Ectodermal cell (in vitro differentiated cells): ENCODE results near the gene CHSY1.
"Not testable (repeated sequence)": the region's sequence is repeated elsewhere in the genome, so short reads cannot be mapped to it uniquely, and the experiment has no call there.

Source experiments
- H3K27ac ChIP-seq: 2 replicates; pipeline ENCODE4 v1.7.0; 2013; ENCODE audit warnings: mild to moderate bottlenecking, low read depth, low read length; ENCODE audit not compliant: insufficient read depth, poor library complexity, severe bottlenecking
- H3K27me3 ChIP-seq: 2 replicates; pipeline ENCODE4 v1.7.0; 2013; ENCODE audit warnings: mild to moderate bottlenecking, low read length; ENCODE audit not compliant: insufficient read depth, control insufficient read depth, poor library complexity, severe bottlenecking
- H3K36me3 ChIP-seq: one replicate; pipeline ENCODE4 v1.7.0; 2013; ENCODE audit warnings: low read length; ENCODE audit not compliant: control insufficient read depth, insufficient read depth
- H3K4me1 ChIP-seq: one replicate; pipeline ENCODE4 v1.7.0; 2013; ENCODE audit warnings: low read length; ENCODE audit not compliant: control insufficient read depth, insufficient read depth
- H3K4me3 ChIP-seq: 2 replicates; pipeline ENCODE4 v1.7.0; 2013; ENCODE audit warnings: low read depth, low read length, control low read depth; ENCODE audit not compliant: insufficient read depth
- H3K9me3 ChIP-seq: 2 replicates; pipeline ENCODE4 v1.7.0; 2013; ENCODE audit warnings: mild to moderate bottlenecking, low read length, moderate library complexity; ENCODE audit not compliant: control insufficient read depth
- WGBS, 2 experiments: methylation state at CpG; one replicate each; pipeline ENCODE4 v1.1.7; 2013; ENCODE audit warnings: missing lambda C conversion rate in 2 of 2; 5-methylcytosine and 5-hydroxymethylcytosine counted together

The CHSY1 gene

DNA sequence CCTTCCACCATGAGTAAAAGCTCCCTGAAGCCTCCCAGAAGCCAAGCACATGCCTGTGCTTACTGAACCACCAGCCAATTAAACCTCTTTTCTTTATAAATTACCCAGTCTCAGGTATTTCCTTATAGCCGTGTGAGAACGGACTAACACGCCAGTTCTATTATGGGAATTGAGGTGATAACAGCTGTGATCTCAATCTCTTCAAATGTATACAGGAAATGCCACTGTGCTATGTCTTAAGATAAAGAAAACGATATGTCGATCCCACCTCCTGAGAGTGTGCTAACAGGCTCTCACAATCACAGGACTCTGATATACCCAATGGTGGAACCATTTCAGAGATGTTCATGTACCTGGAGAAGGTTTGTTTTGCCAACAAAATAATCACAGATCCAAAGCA lies 26.2 kb downstream of the CHSY1 start:
- 95 to 99% methylated on average over 5 of the region's 5 CpGs for WGBS, 2 experiments
- Histone ChIP-seq H3K27me3 (no peaks in the 10 kb centered on the region), H3K27ac (no peak overlapping the region), H3K9me3 (no peaks in the 10 kb centered on the region), H3K4me3 (no peak overlapping the region), H3K36me3 (no peaks in the 10 kb centered on the region), H3K4me1 (no peaks in the 10 kb centered on the region)

GRCh38 chr15:101221902-101222301 lies 29.9 kb downstream of the CHSY1 start:
- 89 to 90% methylated on average over 4 of the region's 4 CpGs for WGBS, 2 experiments
- H3K4me3 ChIP-seq: no peak overlapping the region
- H3K27ac ChIP-seq: no peak overlapping the region

DNA sequence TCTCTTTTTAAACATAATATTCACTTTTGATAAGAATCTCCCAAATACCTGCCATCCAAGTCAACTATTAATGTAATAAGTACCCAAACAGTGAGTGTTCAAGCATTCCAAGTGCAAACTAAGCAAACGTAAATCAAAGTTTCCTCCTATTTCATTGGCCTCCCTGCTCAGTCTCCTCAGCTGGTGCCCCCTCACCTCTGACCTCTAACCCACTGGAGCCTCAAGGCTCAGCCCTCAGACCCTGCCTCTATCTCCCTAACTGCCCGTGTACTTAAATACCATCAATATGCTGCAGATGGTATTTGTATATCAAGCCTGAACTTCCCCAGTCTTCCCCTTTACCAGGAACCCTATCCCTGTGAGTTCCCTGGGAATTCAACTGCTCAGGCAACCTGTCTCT lies 31.8 kb downstream of the CHSY1 start:
- WGBS, 2 experiments: 87 to 96% methylated on average over 2 of the region's 2 CpGs

More at GRCh38 chr15:101221902-101222301, 29.9 kb downstream of the CHSY1 start:
- Histone ChIP-seq H3K4me1 (peaks cover 3% of the 10 kb centered on the region), H3K9me3 (no peaks in the 10 kb centered on the region), H3K27me3 (no peaks in the 10 kb centered on the region), H3K36me3 (no peaks in the 10 kb centered on the region)

DNA sequence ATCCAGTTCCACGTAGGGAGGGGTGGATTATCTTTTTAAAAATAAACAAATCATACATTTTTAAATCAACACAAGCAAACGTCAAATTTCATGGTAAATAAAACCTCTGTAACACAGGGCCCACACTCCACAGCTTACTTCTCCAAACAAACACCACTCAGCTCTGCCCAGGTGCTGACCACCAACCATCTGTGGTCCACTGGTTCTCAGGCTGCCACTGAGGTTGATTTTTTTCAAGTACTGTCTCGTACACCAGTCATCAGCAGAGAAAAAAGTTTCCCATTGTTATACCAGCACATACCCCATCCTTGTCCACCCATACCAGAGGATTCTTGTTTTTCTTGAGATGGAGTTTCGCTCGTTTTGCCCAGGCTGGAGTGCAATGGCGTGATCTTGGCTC lies 32.4 kb downstream of the CHSY1 start:
- Histone ChIP-seq H3K4me3 (no peak overlapping the region), H3K4me1 (peaks cover 3% of the 10 kb centered on the region), H3K27me3 (no peaks in the 10 kb centered on the region), H3K36me3 (no peaks in the 10 kb centered on the region), H3K9me3 (no peaks in the 10 kb centered on the region), H3K27ac (no peak overlapping the region)
- 91 to 93% methylated on average over 5 of the region's 6 CpGs for WGBS, 2 experiments

More for the DNA sequence above, 31.8 kb downstream of the CHSY1 start:
- Histone ChIP-seq H3K27ac (no peak overlapping the region), H3K27me3 (no peaks in the 10 kb centered on the region), H3K4me1 (peaks cover 3% of the 10 kb centered on the region), H3K36me3 (no peaks in the 10 kb centered on the region), H3K9me3 (no peaks in the 10 kb centered on the region), H3K4me3 (no peak overlapping the region)

GRCh38 chr15:101217446-101217845 lies 34.4 kb downstream of the CHSY1 start:
- Histone ChIP-seq H3K9me3 (no peaks in the 10 kb centered on the region), H3K27ac (no peak overlapping the region), H3K27me3 (no peaks in the 10 kb centered on the region), H3K36me3 (no peaks in the 10 kb centered on the region), H3K4me1 (peaks cover 3% of the 10 kb centered on the region), H3K4me3 (no peak overlapping the region)
- WGBS, 2 experiments: 92 to 94% methylated on average over 6 of the region's 6 CpGs

DNA sequence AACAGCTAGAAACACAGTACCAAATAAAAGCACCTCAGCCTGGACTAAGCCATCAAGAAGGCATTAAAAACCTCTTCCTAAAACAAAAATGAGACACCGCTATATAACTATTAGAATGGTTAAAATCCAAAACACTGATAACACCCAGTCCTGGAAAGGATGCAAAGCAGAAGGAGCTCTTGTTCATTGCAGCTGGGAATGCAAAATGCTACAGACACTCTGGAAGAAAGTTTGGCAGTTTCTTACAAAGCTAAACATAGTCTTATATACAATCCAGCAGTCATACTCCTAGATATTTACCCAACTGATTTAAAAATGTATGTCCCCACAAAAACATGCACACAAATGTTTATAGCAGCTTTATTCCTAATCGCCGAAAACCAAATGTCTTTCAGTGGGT lies 35.7 kb downstream of the CHSY1 start:
- Histone ChIP-seq H3K4me1 (peaks cover 3% of the 10 kb centered on the region), H3K27ac (no peak overlapping the region), H3K4me3 (no peak overlapping the region), H3K9me3 (no peaks in the 10 kb centered on the region), H3K36me3 (no peaks in the 10 kb centered on the region), H3K27me3 (no peaks in the 10 kb centered on the region)
- WGBS, 2 experiments: 86 to 96% methylated on average over 3 of the region's 3 CpGs

GRCh38 chr15:101215681-101216080 lies 36.2 kb downstream of the CHSY1 start:
- H3K4me3 ChIP-seq: no peak overlapping the region
- no peaks in the 10 kb centered on the region for H3K9me3 ChIP-seq
- H3K27me3 ChIP-seq: no peaks in the 10 kb centered on the region
- no peaks in the 10 kb centered on the region for H3K36me3 ChIP-seq
- no peak overlapping the region for H3K27ac ChIP-seq
- WGBS, 2 experiments: 94% methylated on average over 3 to 4 of the region's 4 CpGs
- H3K4me1 ChIP-seq: peaks cover 3% of the 10 kb centered on the region

- not testable (repeated sequence) for H3K27ac ChIP-seq, H3K4me3 ChIP-seq, H3K4me1 ChIP-seq, H3K9me3 ChIP-seq, H3K36me3 ChIP-seq, H3K27me3 ChIP-seq
- 93 to 95% methylated on average over 6 of the region's 6 CpGs for WGBS, 2 experiments
Measured at GRCh38 chr15:101214435-101215097, 37.3 kb downstream of the CHSY1 start.

DNA sequence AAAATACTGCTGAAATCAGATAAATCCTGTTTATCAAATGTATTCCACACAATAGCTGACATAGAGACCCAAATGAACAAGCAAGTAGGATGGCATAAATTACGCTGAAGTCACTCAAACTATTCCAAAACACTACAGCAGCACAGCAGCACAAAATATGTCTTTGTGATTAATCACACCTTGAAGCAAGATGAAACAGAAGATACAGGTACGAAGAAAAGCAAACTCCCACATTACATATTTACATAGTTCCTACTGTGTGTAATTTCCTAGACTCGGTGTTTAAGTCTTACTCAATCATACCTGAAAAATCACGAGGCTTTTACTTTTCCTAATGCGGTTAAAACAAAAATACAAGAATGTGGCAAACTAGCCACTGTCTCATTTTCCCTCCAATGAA lies 38.3 kb downstream of the CHSY1 start:
- Histone ChIP-seq H3K9me3 (no peaks in the 10 kb centered on the region), H3K27me3 (no peaks in the 10 kb centered on the region), H3K4me3 (no peak overlapping the region), H3K36me3 (no peaks in the 10 kb centered on the region), H3K4me1 (no peaks in the 10 kb centered on the region), H3K27ac (no peak overlapping the region)
- 95 to 96% methylated on average over 5 of the region's 5 CpGs for WGBS, 2 experiments

DNA sequence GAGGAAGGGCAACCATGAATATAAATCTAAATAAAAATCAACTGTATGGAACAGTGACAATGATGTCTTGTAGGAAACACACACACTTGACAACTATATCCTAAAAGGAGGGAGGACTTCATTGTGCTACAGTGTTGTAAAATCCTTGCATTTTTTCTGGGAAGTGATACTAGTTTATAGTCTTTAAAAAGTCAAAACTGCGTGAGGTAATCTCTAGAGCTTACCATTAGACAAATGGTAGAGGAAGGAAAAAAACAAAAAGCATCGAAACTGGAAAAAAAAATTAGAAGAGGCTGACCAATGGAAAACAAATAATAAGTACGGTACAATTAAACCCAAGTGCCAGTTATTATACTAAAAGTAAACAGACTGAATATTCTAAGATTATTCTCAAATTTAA lies 38.7 kb downstream of the CHSY1 start:
- no peaks in the 10 kb centered on the region for H3K9me3 ChIP-seq

DNA sequence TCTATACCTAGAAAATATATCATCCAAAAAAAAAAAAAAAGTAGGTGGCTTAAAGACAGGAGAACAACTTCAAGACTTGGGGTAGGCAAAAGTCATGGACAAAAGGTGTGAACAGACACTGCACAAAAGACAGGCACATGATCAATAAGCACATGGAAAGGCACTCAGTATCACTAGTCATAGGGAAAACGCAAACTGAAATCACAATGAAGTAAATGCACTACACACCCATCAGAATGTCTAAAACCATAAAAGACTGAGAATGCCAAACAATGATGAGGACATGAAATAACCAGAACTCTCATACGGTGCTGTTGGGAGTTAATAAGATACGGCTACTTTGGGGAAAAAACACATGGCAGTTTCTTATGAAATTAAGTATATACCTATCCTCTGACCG lies 40.0 kb downstream of the CHSY1 start:
- WGBS, 2 experiments: 76 to 78% methylated on average over 3 to 4 of the region's 4 CpGs
- no peaks in the 10 kb centered on the region for H3K4me1 ChIP-seq
- no peak overlapping the region for H3K27ac ChIP-seq
- no peaks in the 10 kb centered on the region for H3K27me3 ChIP-seq
- no peaks in the 10 kb centered on the region for H3K9me3 ChIP-seq
- no peak overlapping the region for H3K4me3 ChIP-seq
- H3K36me3 ChIP-seq: no peaks in the 10 kb centered on the region

More for the DNA sequence above, 38.7 kb downstream of the CHSY1 start:
- H3K27me3 ChIP-seq: no peaks in the 10 kb centered on the region
- H3K4me1 ChIP-seq: no peaks in the 10 kb centered on the region
- H3K27ac ChIP-seq: no peak overlapping the region
- no peaks in the 10 kb centered on the region for H3K36me3 ChIP-seq
- no peak overlapping the region for H3K4me3 ChIP-seq
- 99 to 100% methylated on average over 2 of the region's 3 CpGs for WGBS, 2 experiments
